HEK293 (cell line): ENCODE results near the gene CD46.

ENCODE experiments used
- CTCF ChIA-PET: fragments of 350-600 bp; formaldehyde crosslinking; extraction: SDS; loops from one replicate; lab custom pipeline; 2021; ENCODE audit warnings: antibody characterized with exemption; lab: Yijun Ruan, JAX
- POLR2A ChIA-PET: fragments of 300-600 bp; formaldehyde crosslinking; extraction: SDS; loops from one replicate; lab custom pipeline; 2020; ENCODE audit warnings: antibody characterized with exemption, inconsistent platforms; lab: Yijun Ruan, JAX
- H3K27ac ChIP-seq: fragments of 200-500 bp; sonication (Bioruptor generic); 2 replicates; pipeline ENCODE4 v1.5.1; 2014; ENCODE audit warnings: low read depth, low read length, control low read depth, inconsistent platforms; ENCODE audit errors: extremely low read depth
- H3K36me3 ChIP-seq, 2 experiments: fragments of 200-500 bp in 1 of 2; sonication (Bioruptor generic) in 1 of 2; 1 replicate in 1 of 2; 2 replicates in 1 of 2; pipeline ENCODE4 v1.5.1; 2014 to 2017; ENCODE audit warnings: inconsistent platforms in 2 of 2, low read length in 2 of 2; ENCODE audit not compliant: control insufficient read depth in 2 of 2, insufficient read depth in 1 of 2
- H3K4me1 ChIP-seq: fragments of 200-500 bp; sonication (Bioruptor generic); 2 replicates; pipeline ENCODE4 v1.5.1; 2014; ENCODE audit warnings: mild to moderate bottlenecking, low read length, inconsistent platforms; ENCODE audit not compliant: control insufficient read depth, insufficient read depth
- H3K4me3 ChIP-seq: 2 replicates; pipeline ENCODE4 v1.5.1; 2011; ENCODE audit warnings: low read depth, mild to moderate bottlenecking, control low read depth, low read length, moderate library complexity
- H3K9me3 ChIP-seq: fragments of 200-500 bp; sonication (Bioruptor generic); 2 replicates; pipeline ENCODE4 v1.5.1; 2014; ENCODE audit warnings: low read depth, low read length, inconsistent platforms; ENCODE audit not compliant: control insufficient read depth, insufficient read depth
- GLI4 ChIP-seq: fragments of 450-650 bp; formaldehyde crosslinking; IDR thresholded peaks from 2 replicates; pipeline ENCODE4 v1.5.1; 2016; ENCODE audit warnings: missing biosample characterization, missing genetic modification characterization
- KLF8 ChIP-seq: fragments of 450-650 bp; formaldehyde crosslinking; IDR thresholded peaks from 2 replicates; pipeline ENCODE4 v1.5.1; 2016; ENCODE audit warnings: missing biosample characterization, missing genetic modification characterization
- REPIN1 ChIP-seq: fragments of 450-650 bp; formaldehyde crosslinking; IDR thresholded peaks from 2 replicates; pipeline ENCODE4 v1.5.1; 2017; ENCODE audit warnings: missing biosample characterization, missing genetic modification characterization, low read depth
- TCF7L2 ChIP-seq: IDR thresholded peaks from 2 replicates; pipeline ENCODE4 v1.6.1; 2011; ENCODE audit warnings: low read depth, mild to moderate bottlenecking, inconsistent platforms, low read length, moderate library complexity, borderline replicate concordance
- ZBTB1 ChIP-seq: fragments of 450-650 bp; formaldehyde crosslinking; IDR thresholded peaks from 2 replicates; pipeline ENCODE4 v1.5.1; 2016; ENCODE audit warnings: missing biosample characterization, missing genetic modification characterization
- ZIC2 ChIP-seq: fragments of 450-650 bp; formaldehyde crosslinking; IDR thresholded peaks from 2 replicates; pipeline ENCODE4 v1.5.1; 2016; ENCODE audit warnings: missing biosample characterization, missing genetic modification characterization
- ZNF121 ChIP-seq: fragments of 450-650 bp; formaldehyde crosslinking; IDR thresholded peaks from 2 replicates; pipeline ENCODE4 v1.5.1; 2016; ENCODE audit warnings: missing biosample characterization, missing genetic modification characterization
- ZNF132 ChIP-seq: fragments of 450-650 bp; formaldehyde crosslinking; IDR thresholded peaks from 2 replicates; pipeline ENCODE4 v1.5.1; 2017; ENCODE audit warnings: missing biosample characterization, missing genetic modification characterization, borderline replicate concordance
- ZNF426 ChIP-seq: fragments of 450-650 bp; formaldehyde crosslinking; IDR thresholded peaks from 2 replicates; pipeline ENCODE4 v1.5.1; 2017; ENCODE audit warnings: missing biosample characterization, missing genetic modification characterization, mild to moderate bottlenecking, inconsistent platforms, moderate library complexity
- ZNF510 ChIP-seq: fragments of 450-650 bp; formaldehyde crosslinking; IDR thresholded peaks from 2 replicates; pipeline ENCODE4 v1.5.1; 2018; ENCODE audit warnings: mild to moderate bottlenecking, missing genetic modification characterization, missing biosample characterization; ENCODE audit not compliant: insufficient replicate concordance
- ZNF654 ChIP-seq: fragments of 450-650 bp; formaldehyde crosslinking; IDR thresholded peaks from 2 replicates; pipeline ENCODE4 v1.5.1; 2016; ENCODE audit warnings: low read depth, missing biosample characterization, missing genetic modification characterization
- ZNF660 ChIP-seq: fragments of 450-650 bp; IDR thresholded peaks from 2 replicates; pipeline ENCODE4 v1.5.1; 2018; ENCODE audit warnings: missing biosample characterization, mild to moderate bottlenecking, missing genetic modification characterization
- ZNF701 ChIP-seq: fragments of 450-650 bp; formaldehyde crosslinking; IDR thresholded peaks from 2 replicates; pipeline ENCODE4 v1.5.1; 2016; ENCODE audit warnings: missing biosample characterization, missing genetic modification characterization
- TF ChIP-seq, protein P1 (sequence below): fragments of 450-650 bp; formaldehyde crosslinking; IDR thresholded peaks from 2 replicates; pipeline ENCODE4 v1.5.1; 2016; ENCODE audit warnings: missing biosample characterization, missing genetic modification characterization
- TF ChIP-seq, protein P2 (sequence below): fragments of 450-650 bp; formaldehyde crosslinking; IDR thresholded peaks from 2 replicates; pipeline ENCODE4 v1.5.1; 2016; ENCODE audit warnings: missing biosample characterization, missing genetic modification characterization
- TF ChIP-seq, protein P3 (sequence below): fragments of 450-650 bp; formaldehyde crosslinking; IDR thresholded peaks from 2 replicates; pipeline ENCODE4 v1.5.1; 2017; ENCODE audit warnings: missing biosample characterization, missing genetic modification characterization
- TF ChIP-seq, protein P4 (sequence below): IDR thresholded peaks from 2 replicates; pipeline ENCODE4 v1.6.1; 2011; ENCODE audit warnings: mild to moderate bottlenecking, low read depth, low read length, borderline replicate concordance

The CD46 gene

DNA sequence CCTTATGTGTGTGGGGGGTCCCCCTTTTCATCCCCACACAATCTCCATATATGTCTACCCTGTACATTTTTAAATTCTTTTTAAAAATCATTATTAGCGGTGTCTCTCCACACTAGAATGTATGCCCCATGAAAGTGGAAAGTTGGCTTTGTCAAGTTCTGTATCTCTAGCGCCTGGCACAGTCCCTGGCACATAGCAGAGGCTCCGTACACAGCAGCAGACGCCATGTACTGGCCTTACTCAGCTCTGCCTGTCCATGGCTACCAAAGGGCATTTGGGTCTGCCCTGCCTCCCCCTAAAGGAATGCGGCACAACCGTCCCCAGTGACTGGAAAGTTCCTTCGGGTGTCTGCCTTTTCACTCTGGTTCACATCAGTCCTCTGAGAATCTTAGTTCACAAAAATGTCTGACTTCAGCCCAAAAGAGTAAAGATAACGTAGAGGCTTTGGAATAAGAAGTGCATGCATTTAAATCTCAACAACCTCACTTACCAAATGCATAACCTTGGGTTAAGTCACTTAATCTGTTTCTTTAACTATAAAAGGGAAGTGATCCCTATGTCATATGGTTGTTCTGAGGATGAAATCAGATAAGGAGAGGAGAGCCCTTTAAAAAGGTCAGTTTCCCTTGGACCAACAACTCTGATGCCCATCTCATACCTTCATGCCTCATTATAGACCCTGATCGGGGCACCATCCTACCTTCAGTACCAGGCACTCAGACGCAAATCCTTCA lies 61.1 kb downstream of the CD46 start (continued):
- TF ChIP-seq, protein P1, sequence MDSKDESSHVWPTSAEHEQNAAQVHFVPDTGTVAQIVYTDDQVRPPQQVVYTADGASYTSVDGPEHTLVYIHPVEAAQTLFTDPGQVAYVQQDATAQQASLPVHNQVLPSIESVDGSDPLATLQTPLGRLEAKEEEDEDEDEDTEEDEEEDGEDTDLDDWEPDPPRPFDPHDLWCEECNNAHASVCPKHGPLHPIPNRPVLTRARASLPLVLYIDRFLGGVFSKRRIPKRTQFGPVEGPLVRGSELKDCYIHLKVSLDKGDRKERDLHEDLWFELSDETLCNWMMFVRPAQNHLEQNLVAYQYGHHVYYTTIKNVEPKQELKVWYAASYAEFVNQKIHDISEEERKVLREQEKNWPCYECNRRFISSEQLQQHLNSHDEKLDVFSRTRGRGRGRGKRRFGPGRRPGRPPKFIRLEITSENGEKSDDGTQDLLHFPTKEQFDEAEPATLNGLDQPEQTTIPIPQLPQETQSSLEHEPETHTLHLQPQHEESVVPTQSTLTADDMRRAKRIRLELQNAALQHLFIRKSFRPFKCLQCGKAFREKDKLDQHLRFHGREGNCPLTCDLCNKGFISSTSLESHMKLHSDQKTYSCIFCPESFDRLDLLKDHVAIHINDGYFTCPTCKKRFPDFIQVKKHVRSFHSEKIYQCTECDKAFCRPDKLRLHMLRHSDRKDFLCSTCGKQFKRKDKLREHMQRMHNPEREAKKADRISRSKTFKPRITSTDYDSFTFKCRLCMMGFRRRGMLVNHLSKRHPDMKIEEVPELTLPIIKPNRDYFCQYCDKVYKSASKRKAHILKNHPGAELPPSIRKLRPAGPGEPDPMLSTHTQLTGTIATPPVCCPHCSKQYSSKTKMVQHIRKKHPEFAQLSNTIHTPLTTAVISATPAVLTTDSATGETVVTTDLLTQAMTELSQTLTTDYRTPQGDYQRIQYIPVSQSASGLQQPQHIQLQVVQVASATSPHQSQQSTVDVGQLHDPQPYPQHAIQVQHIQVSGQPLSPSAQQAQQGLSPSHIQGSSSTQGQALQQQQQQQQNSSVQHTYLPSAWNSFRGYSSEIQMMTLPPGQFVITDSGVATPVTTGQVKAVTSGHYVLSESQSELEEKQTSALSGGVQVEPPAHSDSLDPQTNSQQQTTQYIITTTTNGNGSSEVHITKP (tag by site-specific recombination), result no peak
- TF ChIP-seq, protein P2, sequence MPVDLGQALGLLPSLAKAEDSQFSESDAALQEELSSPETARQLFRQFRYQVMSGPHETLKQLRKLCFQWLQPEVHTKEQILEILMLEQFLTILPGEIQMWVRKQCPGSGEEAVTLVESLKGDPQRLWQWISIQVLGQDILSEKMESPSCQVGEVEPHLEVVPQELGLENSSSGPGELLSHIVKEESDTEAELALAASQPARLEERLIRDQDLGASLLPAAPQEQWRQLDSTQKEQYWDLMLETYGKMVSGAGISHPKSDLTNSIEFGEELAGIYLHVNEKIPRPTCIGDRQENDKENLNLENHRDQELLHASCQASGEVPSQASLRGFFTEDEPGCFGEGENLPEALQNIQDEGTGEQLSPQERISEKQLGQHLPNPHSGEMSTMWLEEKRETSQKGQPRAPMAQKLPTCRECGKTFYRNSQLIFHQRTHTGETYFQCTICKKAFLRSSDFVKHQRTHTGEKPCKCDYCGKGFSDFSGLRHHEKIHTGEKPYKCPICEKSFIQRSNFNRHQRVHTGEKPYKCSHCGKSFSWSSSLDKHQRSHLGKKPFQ (tag by site-specific recombination), result no peak
- TF ChIP-seq ZNF132 (tag by site-specific recombination) (no peak), ZNF701 (tag by site-specific recombination) (no peak), GLI4 (no peak), ZIC2 (tag by site-specific recombination) (no peak), ZNF660 (tag by site-specific recombination) (no peak), REPIN1 (tag by site-specific recombination) (no peak)

DNA sequence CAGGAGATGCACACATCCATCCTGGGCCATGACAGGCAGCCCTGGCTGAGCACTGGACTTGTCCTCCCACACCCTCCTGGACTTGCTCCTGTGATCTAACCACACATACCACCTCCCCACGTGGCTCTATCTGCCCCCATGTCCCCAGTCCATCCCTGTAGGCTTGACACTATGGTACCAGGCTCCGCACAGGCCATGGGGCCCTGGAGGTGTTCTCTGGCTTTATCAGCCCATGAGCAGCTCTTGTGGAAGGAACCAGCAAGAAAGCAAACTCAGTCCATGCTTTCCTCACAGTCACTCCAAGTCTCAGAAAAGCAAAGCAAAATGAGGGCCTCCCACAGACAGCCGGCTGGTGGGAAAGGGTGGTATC lies 61.6 kb downstream of the CD46 start:
- CTCF ChIA-PET, result no interaction called here
- TF ChIP-seq ZNF121 (tag by site-specific recombination) (no peak), ZNF654 (tag by site-specific recombination) (no peak), ZNF510 (tag by site-specific recombination) (no peak), TCF7L2 (no peak), ZNF426 (tag by site-specific recombination) (no peak), ZBTB1 (tag by site-specific recombination) (no peak), KLF8 (tag by site-specific recombination) (no peak)
- TF ChIP-seq, protein P3, sequence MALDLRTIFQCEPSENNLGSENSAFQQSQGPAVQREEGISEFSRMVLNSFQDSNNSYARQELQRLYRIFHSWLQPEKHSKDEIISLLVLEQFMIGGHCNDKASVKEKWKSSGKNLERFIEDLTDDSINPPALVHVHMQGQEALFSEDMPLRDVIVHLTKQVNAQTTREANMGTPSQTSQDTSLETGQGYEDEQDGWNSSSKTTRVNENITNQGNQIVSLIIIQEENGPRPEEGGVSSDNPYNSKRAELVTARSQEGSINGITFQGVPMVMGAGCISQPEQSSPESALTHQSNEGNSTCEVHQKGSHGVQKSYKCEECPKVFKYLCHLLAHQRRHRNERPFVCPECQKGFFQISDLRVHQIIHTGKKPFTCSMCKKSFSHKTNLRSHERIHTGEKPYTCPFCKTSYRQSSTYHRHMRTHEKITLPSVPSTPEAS (tag by site-specific recombination), result no peak
- TF ChIP-seq, protein P4, sequence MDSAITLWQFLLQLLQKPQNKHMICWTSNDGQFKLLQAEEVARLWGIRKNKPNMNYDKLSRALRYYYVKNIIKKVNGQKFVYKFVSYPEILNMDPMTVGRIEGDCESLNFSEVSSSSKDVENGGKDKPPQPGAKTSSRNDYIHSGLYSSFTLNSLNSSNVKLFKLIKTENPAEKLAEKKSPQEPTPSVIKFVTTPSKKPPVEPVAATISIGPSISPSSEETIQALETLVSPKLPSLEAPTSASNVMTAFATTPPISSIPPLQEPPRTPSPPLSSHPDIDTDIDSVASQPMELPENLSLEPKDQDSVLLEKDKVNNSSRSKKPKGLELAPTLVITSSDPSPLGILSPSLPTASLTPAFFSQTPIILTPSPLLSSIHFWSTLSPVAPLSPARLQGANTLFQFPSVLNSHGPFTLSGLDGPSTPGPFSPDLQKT, result no peak
- Histone ChIP-seq H3K4me3 (no peak overlapping the region), H3K36me3 (peaks cover 0 to 82% of the 10 kb centered on the region in 2 experiments; a peak in 1 of 3 replicates), H3K27ac (no peak overlapping the region), H3K4me1 (no peaks in the 10 kb centered on the region), H3K9me3 (no peaks in the 10 kb centered on the region)
- POLR2A ChIA-PET, result no interaction called here
